HepG2 (cell line): ENCODE measurements around the gene CTRL. TPM values are rescaled to one million over a fixed set of nuclear protein-coding genes. Genes with fewer than 3 reads are reported as not detected.
A peak's percentile ranks its signal among the peaks of the same experiment; 100 is the strongest.

ENCODE experiments used
- AHR ChIP-seq: IDR thresholded peaks from 2 replicates; pipeline ENCODE4 v1.6.1; 2018; ENCODE audit warnings: missing genetic modification reagents, missing compliant biosample characterization
- AKNA ChIP-seq: sonication (generic); formaldehyde crosslinking; IDR thresholded peaks from 2 replicates; pipeline ENCODE4 v1.4.0; 2020; ENCODE audit warnings: missing genetic modification reagents, borderline replicate concordance
- BRF2 ChIP-seq: sonication (generic); formaldehyde crosslinking; IDR thresholded peaks from 2 replicates; pipeline ENCODE4 v1.8.1; 2022; ENCODE audit warnings: mild to moderate bottlenecking, missing genetic modification reagents
- ETS1 ChIP-seq: sonication (generic); formaldehyde crosslinking; IDR thresholded peaks from 2 replicates; pipeline ENCODE4 v1.4.0; 2020; ENCODE audit warnings: missing genetic modification reagents
- HDAC2 ChIP-seq: sonication (generic); formaldehyde crosslinking; IDR thresholded peaks from 2 replicates; pipeline ENCODE4 v1.4.0; 2020; ENCODE audit warnings: missing genetic modification reagents
- JARID2 ChIP-seq: sonication (generic); formaldehyde crosslinking; IDR thresholded peaks from 2 replicates; pipeline ENCODE4 v1.8.1; 2023; ENCODE audit warnings: missing genetic modification reagents, inconsistent platforms; ENCODE audit not compliant: insufficient replicate concordance
- PRDM4 ChIP-seq: sonication (generic); formaldehyde crosslinking; IDR thresholded peaks from 2 replicates; pipeline ENCODE4 v1.9.0; 2021; ENCODE audit warnings: missing genetic modification reagents, borderline replicate concordance
- RARA ChIP-seq: IDR thresholded peaks from 2 replicates; pipeline ENCODE4 v1.6.1; 2016; ENCODE audit warnings: missing genetic modification reagents, missing compliant biosample characterization
- ZC3H13 ChIP-seq: sonication (generic); formaldehyde crosslinking; IDR thresholded peaks from 2 replicates; pipeline ENCODE4 v1.8.1; 2023; ENCODE audit warnings: mild to moderate bottlenecking, missing genetic modification reagents, moderate library complexity
- ZNF235 ChIP-seq: sonication (generic); formaldehyde crosslinking; IDR thresholded peaks from 2 replicates; pipeline ENCODE4 v1.8.1; 2023; ENCODE audit warnings: mild to moderate bottlenecking, missing genetic modification reagents, borderline replicate concordance
- ZNF253 ChIP-seq: sonication (generic); formaldehyde crosslinking; IDR thresholded peaks from 2 replicates; pipeline ENCODE4 v1.8.0; 2022; ENCODE audit warnings: mild to moderate bottlenecking, missing genetic modification reagents, borderline replicate concordance
- ZSCAN22 ChIP-seq: sonication (generic); formaldehyde crosslinking; IDR thresholded peaks from 2 replicates; pipeline ENCODE4 v1.4.0; 2020; ENCODE audit warnings: mild to moderate bottlenecking, missing genetic modification reagents
- polyA plus RNA-seq, 8 experiments: library from polyadenylated mRNA; depleted of rRNA in 3 of 8; stranded (reverse) in 7 of 8; unstranded in 1 of 8; fragments of >200 nt; fragmentation: Illumina TruSeq in 4 of 8; extraction: Trizol in 4 of 8; gene quantifications; 2 replicates each; pipeline versions ENCODE4 v1.2.1 to v1.2.3, GENCODE V29; 2011 to 2016; ENCODE audit warnings: low read depth in 4 of 8, missing spikeins in 1 of 8, mixed read lengths in 1 of 8; ENCODE audit not compliant: insufficient read depth in 1 of 8
- total RNA-seq, 5 experiments: library from RNA; depleted of rRNA; stranded (reverse); fragments of >200 nt; fragmentation: Illumina TruSeq; extraction: Trizol; gene quantifications; 2 replicates each; pipeline ENCODE4 v1.2.3, GENCODE V29; 2016; ENCODE audit warnings: low read depth in 1 of 5

CTRL gene
- total and polyA plus RNA-seq, 2 of the 13 experiments (the other 11 are each of a cell fraction or from before 2014, with no cell fraction given): 1.9 to 2.7 TPM

GRCh38 chr16:67942510-67943255, 11.0 kb upstream of the CTRL start (continued):
- no peak for TF ChIP-seq JARID2 (CRISPR knock-in tag)
- no peak for TF ChIP-seq ZNF235 (CRISPR knock-in tag)
- no peak for TF ChIP-seq BRF2 (CRISPR knock-in tag)
- TF ChIP-seq AKNA (CRISPR knock-in tag): no peak
- no peak; the same call in 1 of the 2 replicates for TF ChIP-seq ZNF253
- TF ChIP-seq HDAC2 (CRISPR knock-in tag): no peak; the same call in 1 of the 2 replicates
- peak; percentile 31; the same call in 1 of the 2 replicates for TF ChIP-seq AHR (CRISPR knock-in tag)
- TF ChIP-seq ZC3H13 (CRISPR knock-in tag): no peak; the same call in 1 of the 2 replicates
- TF ChIP-seq PRDM4 (CRISPR knock-in tag): no peak
- no peak for TF ChIP-seq ZSCAN22 (CRISPR knock-in tag)
- no peak for TF ChIP-seq RARA (CRISPR knock-in tag)
- TF ChIP-seq ETS1: no peak; the same call in 1 of the 2 replicates
